HEK293 (cell line): ENCODE data around the gene COPB1.

Experiments used
- CTCF ChIP-seq: fragments of 450-650 bp; formaldehyde crosslinking; IDR thresholded peaks from 2 replicates; pipeline ENCODE4 v1.5.1; 2016; ENCODE audit warnings: missing biosample characterization, missing genetic modification characterization
- MEIS1 ChIP-seq: sonication (generic); formaldehyde crosslinking; IDR thresholded peaks from 2 replicates; pipeline ENCODE4 v1.8.1; 2022; ENCODE audit warnings: missing genetic modification reagents, mild to moderate bottlenecking, borderline replicate concordance
- MZF1 ChIP-seq: fragments of 450-650 bp; formaldehyde crosslinking; IDR thresholded peaks from 2 replicates; pipeline ENCODE4 v1.5.1; 2017; ENCODE audit warnings: missing biosample characterization, missing genetic modification characterization, borderline replicate concordance
- PBX3 ChIP-seq: sonication (generic); formaldehyde crosslinking; IDR thresholded peaks from 2 replicates; pipeline ENCODE4 v1.8.1; 2022; ENCODE audit warnings: mild to moderate bottlenecking, moderate library complexity, missing genetic modification reagents
- SETDB1 ChIP-seq: IDR thresholded peaks from one replicate; pipeline ENCODE4 v1.6.1; 2017; ENCODE audit warnings: mild to moderate bottlenecking, low read length, moderate library complexity, mixed read lengths; ENCODE audit not compliant: insufficient read length
- ZBTB17 ChIP-seq: fragments of 450-650 bp; formaldehyde crosslinking; IDR thresholded peaks from 2 replicates; pipeline ENCODE4 v1.5.1; 2016; ENCODE audit warnings: missing biosample characterization, missing genetic modification characterization
- ZNF10 ChIP-seq: fragments of 450-650 bp; formaldehyde crosslinking; IDR thresholded peaks from 2 replicates; pipeline ENCODE4 v1.5.1; 2017; ENCODE audit warnings: missing biosample characterization, missing genetic modification characterization
- ZNF16 ChIP-seq: fragments of 450-650 bp; formaldehyde crosslinking; IDR thresholded peaks from 2 replicates; pipeline ENCODE4 v1.5.1; 2016; ENCODE audit warnings: low read depth, missing biosample characterization, missing genetic modification characterization
- ZNF221 ChIP-seq: fragments of 450-650 bp; formaldehyde crosslinking; IDR thresholded peaks from 2 replicates; pipeline ENCODE4 v1.5.1; 2017; ENCODE audit warnings: missing biosample characterization, missing genetic modification characterization, borderline replicate concordance
- ZNF37A ChIP-seq: fragments of 450-650 bp; IDR thresholded peaks from 2 replicates; pipeline ENCODE4 v1.5.1; 2018; ENCODE audit warnings: missing biosample characterization, missing genetic modification characterization
- ZNF449 ChIP-seq: fragments of 450-650 bp; formaldehyde crosslinking; IDR thresholded peaks from 2 replicates; pipeline ENCODE4 v1.5.1; 2017; ENCODE audit warnings: missing biosample characterization, mild to moderate bottlenecking, missing genetic modification characterization, moderate library complexity
- ZNF776 ChIP-seq: fragments of 450-650 bp; formaldehyde crosslinking; IDR thresholded peaks from 2 replicates; pipeline ENCODE4 v1.5.0; 2017; ENCODE audit warnings: missing biosample characterization, missing genetic modification characterization, borderline replicate concordance
- ZXDB ChIP-seq: fragments of 450-650 bp; formaldehyde crosslinking; IDR thresholded peaks from 2 replicates; pipeline ENCODE4 v1.5.1; 2016; ENCODE audit warnings: missing biosample characterization, missing genetic modification characterization

GRCh38 chr11:14435717-14436512 is 63.7 kb downstream of the COPB1 start:
- TF ChIP-seq CTCF (no peak), ZNF449 (tag by site-specific recombination) (no peak), ZNF776 (tag by site-specific recombination) (no peak), MEIS1 (CRISPR knock-in tag) (no peak), ZNF37A (no peak), MZF1 (tag by site-specific recombination) (no peak), PBX3 (CRISPR knock-in tag) (no peak), ZNF16 (no peak), ZXDB (no peak), ZBTB17 (no peak), ZNF10 (tag by site-specific recombination) (no peak), ZNF221 (tag by site-specific recombination) (no peak), SETDB1 (no peak)
